ENCODE data around the gene CMSS1.

- no peak for TF ChIP-seq CTCF (IDR thresholded peaks at IDR 0.05)
- TF ChIP-seq EZH2 (IDR thresholded peaks at IDR 0.05) = no peak
- TF ChIP-seq EZH2phosphoT487 (IDR thresholded peaks at IDR 0.05) = no peak
These were observed 226.7 kb downstream of the CMSS1 start for GRCh38 chr3:100044369-100044768.

Measured in neural progenitor cell (in vitro differentiated cells).